HCT116 (cell line): ENCODE results near the gene EPS8. TPM values are rescaled to one million over a fixed set of nuclear protein-coding genes. Genes with fewer than 3 reads are reported as not detected.

Source experiments
- ATAC-seq: fragments of 200-7000 bp; cut with Tn5 transposase; 2 replicates; pipeline ENCODE4 v1.9.1; 2020; ENCODE audit warnings: mild to moderate bottlenecking, moderate library complexity
- BruUV-seq: library from RNA; stranded (reverse); fragments of 400-500 nt; replicated peaks from 2 replicates; lab custom pipeline; 2021; lab: Mats Ljungman, UMichigan
- CTCF ChIA-PET: fragments of 300-600 bp; sonication (Branson Sonifier 250); formaldehyde crosslinking; loops from one replicate; lab custom pipeline; 2021; ENCODE audit warnings: antibody characterized with exemption; lab: Charles Lee
- POLR2A ChIA-PET: fragments of 300-600, 350-600 bp; sonication (Branson Sonifier 250); formaldehyde crosslinking; loops from one replicate; lab custom pipeline; 2021; ENCODE audit warnings: antibody characterized with exemption; lab: Charles Lee
- RAD21 ChIA-PET, 2 experiments: fragments of 300-600 bp; sonication (Branson Sonifier 250); formaldehyde crosslinking; loops; one replicate each; lab custom pipeline; 2023; ENCODE audit warnings: low total read pairs in 2 of 2; ENCODE audit not compliant: uncharacterized antibody in 2 of 2, unreplicated experiment in 2 of 2, low non-redundant PET in 1 of 2; lab: Charles Lee
- DNase-seq: peaks from one replicate; pipeline ENCODE4 v3.0.0-alpha.2; 2010; ENCODE audit warnings: low read depth, low spot score
- H2AFZ ChIP-seq: fragments of 200-600 bp; shearing (Covaris generic), sonication (generic); 2 replicates; pipeline ENCODE4 v1.6.1; 2017; ENCODE audit warnings: low read depth, mixed run types, mixed read lengths, antibody characterized with exemption, low read length; ENCODE audit not compliant: poor library complexity, severe bottlenecking
- H3K27ac ChIP-seq: 2 replicates; pipeline ENCODE4 v1.5.1; 2012; ENCODE audit warnings: low read depth, low read length
- H3K27me3 ChIP-seq: fragments of 200-600 bp; sonication (generic); 2 replicates; pipeline ENCODE4 v1.6.1; 2016; ENCODE audit warnings: mixed run types, low read length, mixed read lengths; ENCODE audit not compliant: insufficient read depth
- H3K36me3 ChIP-seq, 2 experiments: fragments of 200-500 bp in 1 of 2; fragments of 200-600 bp in 1 of 2; sonication (Bioruptor generic) in 1 of 2; sonication (generic) in 1 of 2; 2 replicates each; pipeline versions ENCODE4 v1.5.1 to v1.6.1; 2014 to 2016; ENCODE audit warnings: low read length in 2 of 2, inconsistent platforms in 1 of 2, mixed read lengths in 1 of 2, mixed run types in 1 of 2; ENCODE audit not compliant: insufficient read depth in 2 of 2, control insufficient read depth in 1 of 2
- H3K4me1 ChIP-seq, 2 experiments: fragments of 200-600 bp in 1 of 2; sonication (generic) in 1 of 2; 2 replicates each; pipeline versions ENCODE4 v1.5.1 to v1.6.1; 2012 to 2017; ENCODE audit warnings: low read length in 2 of 2, inconsistent platforms in 1 of 2, mild to moderate bottlenecking in 1 of 2, mixed read lengths in 1 of 2, mixed run types in 1 of 2, moderate library complexity in 1 of 2; ENCODE audit not compliant: insufficient read depth in 2 of 2, control insufficient read depth in 1 of 2
- H3K4me2 ChIP-seq: fragments of 200-600 bp; sonication (generic); 2 replicates; pipeline ENCODE4 v1.6.1; 2017; ENCODE audit warnings: mixed run types, low read length, mixed read lengths
- H3K4me3 ChIP-seq, 2 experiments: fragments of 200-600 bp in 1 of 2; sonication (generic) in 1 of 2; replicated peaks in 1 of 2; 2 replicates each; pipeline ENCODE4 v1.5.1; 2011 to 2016; ENCODE audit warnings: low read length in 2 of 2, control low read depth in 1 of 2, low read depth in 1 of 2, mild to moderate bottlenecking in 1 of 2, mixed read lengths in 1 of 2, mixed run types in 1 of 2
- H3K79me2 ChIP-seq: fragments of 200-600 bp; sonication (generic); 2 replicates; pipeline ENCODE4 v1.6.1; 2017; ENCODE audit warnings: mild to moderate bottlenecking, mixed run types, low read length, moderate library complexity, mixed read lengths; ENCODE audit not compliant: insufficient read depth
- H3K9ac ChIP-seq: fragments of 200-600 bp; sonication (generic); 2 replicates; pipeline ENCODE4 v1.6.1; 2016; ENCODE audit warnings: low read length, mixed read lengths
- H3K9me2 ChIP-seq: fragments of 200-600 bp; sonication (generic), shearing (Covaris generic); 2 replicates; pipeline ENCODE4 v1.6.1; 2017; ENCODE audit warnings: mixed run types, mild to moderate bottlenecking, moderate library complexity; ENCODE audit not compliant: insufficient read depth
- H3K9me3 ChIP-seq, 2 experiments: fragments of 200-500 bp in 1 of 2; fragments of 200-600 bp in 1 of 2; sonication (Bioruptor generic) in 1 of 2; sonication (generic) in 1 of 2; 2 replicates each; pipeline ENCODE4 v1.6.1; 2014 to 2017; ENCODE audit warnings: low read length in 2 of 2, mixed read lengths in 2 of 2, inconsistent platforms in 1 of 2, low read depth in 1 of 2, mild to moderate bottlenecking in 1 of 2, mixed run types in 1 of 2, moderate library complexity in 1 of 2; ENCODE audit not compliant: control insufficient read depth in 1 of 2, insufficient read depth in 1 of 2
- H4K20me1 ChIP-seq: fragments of 200-600 bp; sonication (generic), shearing (Covaris generic); 2 replicates; pipeline ENCODE4 v1.6.1; 2017; ENCODE audit warnings: mixed run types, mild to moderate bottlenecking, moderate library complexity; ENCODE audit not compliant: insufficient read depth
- CBX3 ChIP-seq: IDR thresholded peaks from 2 replicates; pipeline ENCODE4 v1.6.1; 2012; ENCODE audit warnings: low read depth
- CEBPB ChIP-seq: IDR thresholded peaks from 2 replicates; pipeline ENCODE4 v1.6.1; 2012; ENCODE audit warnings: low read depth
- ELF1 ChIP-seq: IDR thresholded peaks from 2 replicates; pipeline ENCODE4 v1.6.1; 2012; ENCODE audit warnings: low read depth, borderline replicate concordance
- EZH2 ChIP-seq: fragments of 200-600 bp; sonication (generic); IDR thresholded peaks from 2 replicates; pipeline ENCODE4 v1.6.1; 2017; ENCODE audit warnings: antibody characterized with exemption, mixed run types
- EZH2phosphoT487 ChIP-seq: fragments of 200-600 bp; IDR thresholded peaks from 2 replicates; pipeline ENCODE4 v1.6.1; 2018; ENCODE audit warnings: antibody characterized with exemption, borderline replicate concordance
- RAD21 ChIP-seq: IDR thresholded peaks from 2 replicates; pipeline ENCODE4 v1.6.1; 2012; ENCODE audit warnings: low read depth, mild to moderate bottlenecking
- SIN3A ChIP-seq: IDR thresholded peaks from 2 replicates; pipeline ENCODE4 v1.6.1; 2012; ENCODE audit warnings: low read depth
- SRF ChIP-seq: IDR thresholded peaks from 2 replicates; pipeline ENCODE4 v1.6.1; 2012; ENCODE audit warnings: low read depth
- YY1 ChIP-seq: IDR thresholded peaks from 2 replicates; pipeline ENCODE4 v1.6.1; 2011; ENCODE audit warnings: low read length, low read depth, moderate library complexity, mild to moderate bottlenecking; ENCODE audit not compliant: insufficient replicate concordance; ENCODE audit errors: extremely low read depth
- ZFX ChIP-seq: fragments of 450-650 bp; IDR thresholded peaks from 2 replicates; pipeline ENCODE4 v1.6.1; 2017
- ZNF274 ChIP-seq: fragments of 200-500 bp; sonication (Bioruptor generic); IDR thresholded peaks from 2 replicates; pipeline ENCODE4 v1.6.1; 2014; ENCODE audit warnings: mild to moderate bottlenecking, low read depth, low read length, inconsistent platforms
- intact Hi-C: fragments of 100-400 bp; cut with micrococcal nuclease; formaldehyde crosslinking; loops from 2 replicates; pipeline ENCODE4 v1.10.0; 2022
- total RNA-seq: library from RNA; stranded (reverse); gene quantifications from one replicate; pipeline ENCODE4 v1.2.1, GENCODE V29; 2021; ENCODE audit not compliant: unreplicated experiment
- TF ChIP-seq, protein P1 (sequence below): IDR thresholded peaks from 2 replicates; pipeline ENCODE4 v1.6.1; 2012; ENCODE audit warnings: low read depth
- TF ChIP-seq, protein P2 (sequence below), 3 experiments: fragments of 200-600 bp in 1 of 3; sonication (generic) in 1 of 3; IDR thresholded peaks in 2 of 3; conservative IDR thresholded peaks in 1 of 3; 2 replicates each; pipeline ENCODE4 v1.5.1; 2012 to 2017; ENCODE audit warnings: low read depth in 2 of 3, low read length in 2 of 3, antibody characterized with exemption in 1 of 3, borderline replicate concordance in 1 of 3, control low read depth in 1 of 3, mild to moderate bottlenecking in 1 of 3, mixed read lengths in 1 of 3, mixed run types in 1 of 3, moderate library complexity in 1 of 3; ENCODE audit not compliant: insufficient read depth in 1 of 3
- TF ChIP-seq, protein P3 (sequence below): IDR thresholded peaks from 2 replicates; pipeline ENCODE4 v1.6.1; 2012
- TF ChIP-seq, protein P4 (sequence below): IDR thresholded peaks from 2 replicates; pipeline ENCODE4 v1.6.1; 2011; ENCODE audit warnings: mild to moderate bottlenecking, low read length, moderate library complexity; ENCODE audit not compliant: insufficient replicate concordance; ENCODE audit errors: extremely low read depth

Gene EPS8
- total RNA-seq, 1 experiment from 2014 or later = 49.9 TPM

DNA sequence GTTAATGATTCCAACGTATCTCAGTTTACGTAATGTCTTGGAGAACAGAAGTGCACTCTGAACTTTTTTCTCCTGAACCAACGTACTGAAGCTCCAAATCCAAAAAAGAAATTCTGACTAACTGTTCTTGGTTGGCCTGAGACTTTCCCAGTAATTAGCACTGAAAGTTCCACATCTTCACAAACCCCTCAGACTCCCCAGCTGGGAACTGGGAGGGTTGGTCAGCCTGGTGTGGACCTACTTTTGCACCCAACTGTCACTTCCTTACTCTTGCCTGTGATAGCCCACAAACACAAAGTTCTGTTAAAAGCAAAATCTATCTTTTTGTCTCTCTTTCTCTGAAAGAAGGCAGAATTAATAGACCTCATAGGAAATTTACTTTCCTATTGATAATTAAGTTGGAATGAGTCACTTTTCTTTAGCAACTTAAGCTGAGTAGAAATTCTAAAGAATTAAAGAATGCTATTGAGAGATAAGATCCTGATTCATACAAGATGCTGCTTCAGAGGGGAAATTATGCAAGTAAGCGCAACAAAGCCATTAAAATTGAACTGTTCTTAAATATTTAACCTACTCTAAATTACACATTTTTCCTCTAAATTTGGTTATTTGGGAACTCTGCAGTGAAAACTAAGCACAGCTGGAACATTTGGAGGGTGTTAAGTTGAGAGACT is 155.0 kb downstream of the EPS8 start:
- no peak overlapping the region for H3K4me3 ChIP-seq
- H3K36me3 ChIP-seq = 0 out of 4 replicates have a peak, but pooled peaks cover 0 to 5% of the 10 kb centered on the region in 2 experiments
- no peak overlapping the region for H2AFZ ChIP-seq
- intact Hi-C loops = no loop called here
- DNase-seq (no peak), ATAC-seq (no peak)
- no peak overlapping the region; the same call in 1 of the 2 replicates for H3K27ac ChIP-seq
- TF ChIP-seq, protein P1, sequence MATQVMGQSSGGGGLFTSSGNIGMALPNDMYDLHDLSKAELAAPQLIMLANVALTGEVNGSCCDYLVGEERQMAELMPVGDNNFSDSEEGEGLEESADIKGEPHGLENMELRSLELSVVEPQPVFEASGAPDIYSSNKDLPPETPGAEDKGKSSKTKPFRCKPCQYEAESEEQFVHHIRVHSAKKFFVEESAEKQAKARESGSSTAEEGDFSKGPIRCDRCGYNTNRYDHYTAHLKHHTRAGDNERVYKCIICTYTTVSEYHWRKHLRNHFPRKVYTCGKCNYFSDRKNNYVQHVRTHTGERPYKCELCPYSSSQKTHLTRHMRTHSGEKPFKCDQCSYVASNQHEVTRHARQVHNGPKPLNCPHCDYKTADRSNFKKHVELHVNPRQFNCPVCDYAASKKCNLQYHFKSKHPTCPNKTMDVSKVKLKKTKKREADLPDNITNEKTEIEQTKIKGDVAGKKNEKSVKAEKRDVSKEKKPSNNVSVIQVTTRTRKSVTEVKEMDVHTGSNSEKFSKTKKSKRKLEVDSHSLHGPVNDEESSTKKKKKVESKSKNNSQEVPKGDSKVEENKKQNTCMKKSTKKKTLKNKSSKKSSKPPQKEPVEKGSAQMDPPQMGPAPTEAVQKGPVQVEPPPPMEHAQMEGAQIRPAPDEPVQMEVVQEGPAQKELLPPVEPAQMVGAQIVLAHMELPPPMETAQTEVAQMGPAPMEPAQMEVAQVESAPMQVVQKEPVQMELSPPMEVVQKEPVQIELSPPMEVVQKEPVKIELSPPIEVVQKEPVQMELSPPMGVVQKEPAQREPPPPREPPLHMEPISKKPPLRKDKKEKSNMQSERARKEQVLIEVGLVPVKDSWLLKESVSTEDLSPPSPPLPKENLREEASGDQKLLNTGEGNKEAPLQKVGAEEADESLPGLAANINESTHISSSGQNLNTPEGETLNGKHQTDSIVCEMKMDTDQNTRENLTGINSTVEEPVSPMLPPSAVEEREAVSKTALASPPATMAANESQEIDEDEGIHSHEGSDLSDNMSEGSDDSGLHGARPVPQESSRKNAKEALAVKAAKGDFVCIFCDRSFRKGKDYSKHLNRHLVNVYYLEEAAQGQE = no peak
- no peak for TF ChIP-seq SRF
- TF ChIP-seq SIN3A = no peak
- no peak for TF ChIP-seq EZH2phosphoT487
- TF ChIP-seq YY1 = no peak
- no peak for TF ChIP-seq CBX3
- TF ChIP-seq ZFX = no peak
- TF ChIP-seq, protein P2, sequence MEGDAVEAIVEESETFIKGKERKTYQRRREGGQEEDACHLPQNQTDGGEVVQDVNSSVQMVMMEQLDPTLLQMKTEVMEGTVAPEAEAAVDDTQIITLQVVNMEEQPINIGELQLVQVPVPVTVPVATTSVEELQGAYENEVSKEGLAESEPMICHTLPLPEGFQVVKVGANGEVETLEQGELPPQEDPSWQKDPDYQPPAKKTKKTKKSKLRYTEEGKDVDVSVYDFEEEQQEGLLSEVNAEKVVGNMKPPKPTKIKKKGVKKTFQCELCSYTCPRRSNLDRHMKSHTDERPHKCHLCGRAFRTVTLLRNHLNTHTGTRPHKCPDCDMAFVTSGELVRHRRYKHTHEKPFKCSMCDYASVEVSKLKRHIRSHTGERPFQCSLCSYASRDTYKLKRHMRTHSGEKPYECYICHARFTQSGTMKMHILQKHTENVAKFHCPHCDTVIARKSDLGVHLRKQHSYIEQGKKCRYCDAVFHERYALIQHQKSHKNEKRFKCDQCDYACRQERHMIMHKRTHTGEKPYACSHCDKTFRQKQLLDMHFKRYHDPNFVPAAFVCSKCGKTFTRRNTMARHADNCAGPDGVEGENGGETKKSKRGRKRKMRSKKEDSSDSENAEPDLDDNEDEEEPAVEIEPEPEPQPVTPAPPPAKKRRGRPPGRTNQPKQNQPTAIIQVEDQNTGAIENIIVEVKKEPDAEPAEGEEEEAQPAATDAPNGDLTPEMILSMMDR (IDR thresholded peaks at IDR 0.05 in 2 of 3, conservative IDR thresholded peaks at IDR 0.05 in 1 of 3; ENCODE audit: borderline replicate concordance in 1 of 3, insufficient read depth in 1 of 3, low read depth in 2 of 3, low read length in 2 of 3) = no peak
- TF ChIP-seq, protein P3, sequence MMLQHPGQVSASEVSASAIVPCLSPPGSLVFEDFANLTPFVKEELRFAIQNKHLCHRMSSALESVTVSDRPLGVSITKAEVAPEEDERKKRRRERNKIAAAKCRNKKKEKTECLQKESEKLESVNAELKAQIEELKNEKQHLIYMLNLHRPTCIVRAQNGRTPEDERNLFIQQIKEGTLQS = no peak
- TF ChIP-seq EZH2 = no peak
- TF ChIP-seq, protein P4, sequence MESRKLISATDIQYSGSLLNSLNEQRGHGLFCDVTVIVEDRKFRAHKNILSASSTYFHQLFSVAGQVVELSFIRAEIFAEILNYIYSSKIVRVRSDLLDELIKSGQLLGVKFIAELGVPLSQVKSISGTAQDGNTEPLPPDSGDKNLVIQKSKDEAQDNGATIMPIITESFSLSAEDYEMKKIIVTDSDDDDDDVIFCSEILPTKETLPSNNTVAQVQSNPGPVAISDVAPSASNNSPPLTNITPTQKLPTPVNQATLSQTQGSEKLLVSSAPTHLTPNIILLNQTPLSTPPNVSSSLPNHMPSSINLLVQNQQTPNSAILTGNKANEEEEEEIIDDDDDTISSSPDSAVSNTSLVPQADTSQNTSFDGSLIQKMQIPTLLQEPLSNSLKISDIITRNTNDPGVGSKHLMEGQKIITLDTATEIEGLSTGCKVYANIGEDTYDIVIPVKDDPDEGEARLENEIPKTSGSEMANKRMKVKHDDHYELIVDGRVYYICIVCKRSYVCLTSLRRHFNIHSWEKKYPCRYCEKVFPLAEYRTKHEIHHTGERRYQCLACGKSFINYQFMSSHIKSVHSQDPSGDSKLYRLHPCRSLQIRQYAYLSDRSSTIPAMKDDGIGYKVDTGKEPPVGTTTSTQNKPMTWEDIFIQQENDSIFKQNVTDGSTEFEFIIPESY = no peak
- no peak for TF ChIP-seq RAD21
- no peak for TF ChIP-seq CEBPB
- TF ChIP-seq ELF1 = no peak
- no peak for TF ChIP-seq ZNF274
- H3K79me2 ChIP-seq = no peaks in the 10 kb centered on the region; the same call in 1 of the 2 replicates
- H3K9me3 ChIP-seq = no peaks in the 10 kb centered on the region
- RAD21 ChIA-PET = no interaction called here
- H3K4me1 ChIP-seq = peaks cover 76 to 80% of the 10 kb centered on the region in 2 experiments
- H4K20me1 ChIP-seq = no peaks in the 10 kb centered on the region
- no peak overlapping the region for H3K9ac ChIP-seq
- CTCF ChIA-PET = interaction anchor here (1.4 kb wide), 1 partner anchor 49 kb away, joined by 3 read pairs; no protein-coding TSS in a partner anchor
- H3K27me3 ChIP-seq = no peaks in the 10 kb centered on the region
- no TSS peak for BruUV-seq
- no peaks in the 10 kb centered on the region for H3K9me2 ChIP-seq
- POLR2A ChIA-PET = no interaction called here
- no peak overlapping the region for H3K4me2 ChIP-seq
